Endothelial cell of umbilical vein (primary cell): Measurements from ENCODE around the gene GPRC6A. TPM values are rescaled to one million over a fixed set of nuclear protein-coding genes. Genes with fewer than 3 reads are reported as not detected.

Source experiments
- BruUV-seq: library from RNA; stranded (reverse); fragments of 400-500 nt; replicated peaks from 2 replicates; lab custom pipeline; 2021; lab: Mats Ljungman, UMichigan
- CTCF ChIA-PET: fragments of 300-600, 350-600 bp; sonication (Branson Sonifier 250); formaldehyde crosslinking; loops from one replicate; lab custom pipeline; 2021; ENCODE audit warnings: antibody characterized with exemption, inconsistent platforms; lab: Charles Lee
- POLR2A ChIA-PET: fragments of 300-600, 350-600 bp; sonication (Branson Sonifier 250); formaldehyde crosslinking; loops from one replicate; lab custom pipeline; 2021; ENCODE audit warnings: antibody characterized with exemption, inconsistent platforms; lab: Charles Lee
- DNase-seq: peaks from one replicate; pipeline ENCODE4 v3.0.0-alpha.2; 2011; ENCODE audit warnings: low read depth, low spot score
- FAIRE-seq: peaks from 2 replicates; lab custom pipeline; 2011; peaks lifted over from hg19 to GRCh38; lab: Jason Lieb, UNC
- H2AFZ ChIP-seq: 2 replicates; pipeline ENCODE4 v1.6.0; 2012; ENCODE audit warnings: low read depth, low read length, control low read depth, inconsistent platforms
- H3K27ac ChIP-seq: 2 replicates; pipeline ENCODE4 v1.5.1; 2011; ENCODE audit warnings: low read depth, mild to moderate bottlenecking, control low read depth, low read length, moderate library complexity; ENCODE audit not compliant: insufficient read depth
- H3K27me3 ChIP-seq, 2 experiments: 2 replicates each; pipeline versions ENCODE4 v1.6.0 to v1.6.1; 2011; ENCODE audit warnings: low read length in 2 of 2, mixed read lengths in 1 of 2; ENCODE audit not compliant: control insufficient read depth in 2 of 2, insufficient read depth in 2 of 2
- H3K36me3 ChIP-seq, 2 experiments: 2 replicates in 1 of 2; 3 replicates in 1 of 2; pipeline ENCODE4 v1.5.1; 2011; ENCODE audit warnings: low read length in 2 of 2, mild to moderate bottlenecking in 1 of 2, moderate library complexity in 1 of 2; ENCODE audit not compliant: control insufficient read depth in 2 of 2, insufficient read depth in 2 of 2; ENCODE audit errors: extremely low read depth in 1 of 2
- H3K4me1 ChIP-seq: 3 replicates; pipeline ENCODE4 v1.5.1; 2011; ENCODE audit warnings: mild to moderate bottlenecking, low read length; ENCODE audit not compliant: control insufficient read depth, insufficient read depth; ENCODE audit errors: extremely low read depth
- H3K4me2 ChIP-seq: 2 replicates; pipeline ENCODE4 v1.6.1; 2011; ENCODE audit warnings: low read length, control low read depth, mixed read lengths; ENCODE audit not compliant: insufficient read depth
- H3K4me3 ChIP-seq, 3 experiments: fragments of 200-600 bp in 1 of 3; sonication (generic), shearing (Covaris generic) in 1 of 3; replicated peaks in 1 of 3; 2 replicates each; pipeline ENCODE4 v1.5.1; 2011 to 2016; ENCODE audit warnings: control low read depth in 3 of 3, low read length in 3 of 3, mild to moderate bottlenecking in 2 of 3, inconsistent platforms in 1 of 3, low read depth in 1 of 3, moderate library complexity in 1 of 3; ENCODE audit not compliant: insufficient read depth in 1 of 3
- H3K79me2 ChIP-seq: 2 replicates; pipeline ENCODE4 v1.6.0; 2012; ENCODE audit warnings: low read length, inconsistent platforms; ENCODE audit not compliant: control insufficient read depth, insufficient read depth
- H3K9ac ChIP-seq: replicated peaks from 2 replicates; pipeline ENCODE3; 2011; ENCODE audit warnings: low read length, control low read depth; ENCODE audit not compliant: insufficient read depth; ENCODE audit errors: extremely low read depth
- H3K9me1 ChIP-seq: replicated peaks from 3 replicates; pipeline ENCODE4 v1.6.0; 2011; ENCODE audit warnings: mild to moderate bottlenecking, low read length; ENCODE audit not compliant: control insufficient read depth, insufficient read depth; ENCODE audit errors: extremely low read depth
- H3K9me3 ChIP-seq: replicated peaks from 2 replicates; pipeline ENCODE4 v1.5.1; 2012; ENCODE audit warnings: low read length, inconsistent platforms; ENCODE audit not compliant: control insufficient read depth, insufficient read depth
- H4K20me1 ChIP-seq: replicated peaks from 2 replicates; pipeline ENCODE3; 2011; ENCODE audit warnings: mild to moderate bottlenecking, low read length; ENCODE audit not compliant: control insufficient read depth, insufficient read depth; ENCODE audit errors: extremely low read depth
- CTCF ChIP-seq, 2 donors: IDR thresholded peaks; 1 replicate in 1 of 2; 2 replicates in 1 of 2; pipeline ENCODE4 v1.5.1; 2011; ENCODE audit warnings: low read length in 2 of 2, mild to moderate bottlenecking in 2 of 2, moderate library complexity in 2 of 2, control low read depth in 1 of 2, inconsistent platforms in 1 of 2, low read depth in 1 of 2; ENCODE audit not compliant: insufficient read depth in 1 of 2; ENCODE audit errors: extremely low read depth in 1 of 2
- EZH2 ChIP-seq: IDR thresholded peaks from 2 replicates; pipeline ENCODE4 v1.6.1; 2012; ENCODE audit warnings: borderline replicate concordance, low read depth, mild to moderate bottlenecking, moderate library complexity, low read length, inconsistent platforms; ENCODE audit not compliant: severe bottlenecking
- FOS ChIP-seq: IDR thresholded peaks from 2 replicates; pipeline ENCODE4 v1.6.1; 2011; ENCODE audit warnings: mild to moderate bottlenecking, low read length, moderate library complexity, borderline replicate concordance; ENCODE audit not compliant: insufficient read depth
- GATA2 ChIP-seq: IDR thresholded peaks from 2 replicates; pipeline ENCODE4 v1.7.0; 2011; ENCODE audit warnings: low read depth, mild to moderate bottlenecking, moderate library complexity, mixed read lengths, low read length; ENCODE audit not compliant: insufficient read length, insufficient read depth
- JUN ChIP-seq: IDR thresholded peaks from 2 replicates; pipeline ENCODE4 v1.6.1; 2011; ENCODE audit warnings: borderline replicate concordance, low read depth; ENCODE audit not compliant: insufficient read length, insufficient read depth
- MAX ChIP-seq: IDR thresholded peaks from 2 replicates; pipeline ENCODE4 v1.6.1; 2011; ENCODE audit not compliant: insufficient read depth, insufficient read length
- MYC ChIP-seq: IDR thresholded peaks from one replicate; pipeline ENCODE4 v1.6.1; 2011; ENCODE audit warnings: mild to moderate bottlenecking, low read depth, low read length
- POLR2A ChIP-seq: IDR thresholded peaks from 2 replicates; pipeline ENCODE4 v1.6.1; 2012; ENCODE audit warnings: low read depth, mild to moderate bottlenecking, control low read depth, low read length
- POLR2AphosphoS5 ChIP-seq: IDR thresholded peaks from 2 replicates; pipeline ENCODE4 v1.6.1; 2012; ENCODE audit warnings: low read depth, mild to moderate bottlenecking, control low read depth, low read length, moderate library complexity; ENCODE audit not compliant: insufficient read depth
- dilution Hi-C: fragments of 300-500 bp; cut with MboI; formaldehyde crosslinking; loops from one replicate; pipeline ENCODE4 v1.15.0; 2019; ENCODE audit warnings: low sequenced_read_pairs; ENCODE audit not compliant: extremely low pct_ligation_motif_present
- intact Hi-C: fragments of 100-400 bp; cut with micrococcal nuclease; formaldehyde crosslinking; loops from one replicate; pipeline ENCODE4 v1.10.0; 2022
- polyA plus RNA-seq, 4 experiments: library from polyadenylated mRNA; depleted of rRNA in 3 of 4; stranded (reverse) in 3 of 4; unstranded in 1 of 4; fragments of >200 nt; gene quantifications; 2 replicates each; pipeline versions ENCODE4 v1.2.1 to v1.2.3, GENCODE V29; 2011 to 2012; ENCODE audit warnings: missing spikeins in 1 of 4
- total RNA-seq: library from RNA; stranded (reverse); gene quantifications from 2 replicates; pipeline ENCODE4 v1.2.3, GENCODE V29; 2021

GPRC6A gene
- total and polyA plus RNA-seq, 2 donors (not counting 3 experiments of a cell fraction or from before 2014, with no cell fraction given): not detected

GRCh38 chr6:116799945-116800344 is 28.9 kb downstream of the GPRC6A start:
- H3K4me1 ChIP-seq: no peaks in the 10 kb centered on the region
- intact Hi-C loops (no loop called here), dilution Hi-C loops (no loop called here)
- CTCF ChIA-PET: interaction anchor here (0.6 kb wide), 1 partner anchor 10 kb away, joined by 3 read pairs; no protein-coding TSS in a partner anchor
- no peak overlapping the region for H3K9ac ChIP-seq
- H2AFZ ChIP-seq: no peak overlapping the region
- H3K9me1 ChIP-seq: no peaks in the 10 kb centered on the region
- FAIRE-seq (no peak), DNase-seq (no peak)
- H4K20me1 ChIP-seq: no peaks in the 10 kb centered on the region
- BruUV-seq: no TSS peak
- H3K4me3 ChIP-seq: no peak overlapping the region
- H3K36me3 ChIP-seq: no peaks in the 10 kb centered on the region
- POLR2A ChIA-PET: no interaction called here
- TF ChIP-seq POLR2A (no peak), JUN (no peak), FOS (no peak), GATA2 (no peak), EZH2 (no peak), CTCF (IDR thresholded peaks at IDR 0.05; ENCODE audit: extremely low read depth in 1 of 2, insufficient read depth in 1 of 2, low read depth in 1 of 2, low read length in 2 of 2) (no peak), MAX (no peak), MYC (no peak), POLR2AphosphoS5 (no peak)
- no peaks in the 10 kb centered on the region for H3K9me3 ChIP-seq
- H3K79me2 ChIP-seq: no peaks in the 10 kb centered on the region
- H3K4me2 ChIP-seq: no peak overlapping the region
- H3K27ac ChIP-seq: no peak overlapping the region
- H3K27me3 ChIP-seq: peaks cover 0 to 3% of the 10 kb centered on the region in 2 experiments
